ENCODE results near the gene KLK11.

DNA sequence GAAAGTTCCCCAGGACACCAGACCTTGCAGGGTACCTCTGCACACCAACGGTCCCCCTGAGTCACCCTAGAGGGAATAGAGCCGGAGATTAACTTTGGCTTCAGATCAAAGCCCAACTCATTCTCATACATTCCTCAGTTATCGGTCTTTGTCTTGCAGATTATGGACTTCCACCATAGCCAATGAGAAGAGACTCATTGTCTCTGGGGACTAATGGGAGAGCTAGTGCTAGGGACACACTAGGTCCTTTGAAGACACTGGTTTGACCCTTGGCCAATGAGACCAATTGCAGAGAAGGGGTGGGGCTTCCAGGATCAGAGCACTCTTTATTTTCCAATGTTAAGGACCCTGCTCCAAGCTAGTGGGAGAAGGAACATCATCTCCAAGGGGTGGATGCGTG lies 48.8 kb downstream of the KLK11 start:
- TF ChIP-seq, protein P1, sequence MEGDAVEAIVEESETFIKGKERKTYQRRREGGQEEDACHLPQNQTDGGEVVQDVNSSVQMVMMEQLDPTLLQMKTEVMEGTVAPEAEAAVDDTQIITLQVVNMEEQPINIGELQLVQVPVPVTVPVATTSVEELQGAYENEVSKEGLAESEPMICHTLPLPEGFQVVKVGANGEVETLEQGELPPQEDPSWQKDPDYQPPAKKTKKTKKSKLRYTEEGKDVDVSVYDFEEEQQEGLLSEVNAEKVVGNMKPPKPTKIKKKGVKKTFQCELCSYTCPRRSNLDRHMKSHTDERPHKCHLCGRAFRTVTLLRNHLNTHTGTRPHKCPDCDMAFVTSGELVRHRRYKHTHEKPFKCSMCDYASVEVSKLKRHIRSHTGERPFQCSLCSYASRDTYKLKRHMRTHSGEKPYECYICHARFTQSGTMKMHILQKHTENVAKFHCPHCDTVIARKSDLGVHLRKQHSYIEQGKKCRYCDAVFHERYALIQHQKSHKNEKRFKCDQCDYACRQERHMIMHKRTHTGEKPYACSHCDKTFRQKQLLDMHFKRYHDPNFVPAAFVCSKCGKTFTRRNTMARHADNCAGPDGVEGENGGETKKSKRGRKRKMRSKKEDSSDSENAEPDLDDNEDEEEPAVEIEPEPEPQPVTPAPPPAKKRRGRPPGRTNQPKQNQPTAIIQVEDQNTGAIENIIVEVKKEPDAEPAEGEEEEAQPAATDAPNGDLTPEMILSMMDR (IDR thresholded peaks at IDR 0.05): no peak
- TF ChIP-seq POLR2A (IDR thresholded peaks at IDR 0.05): no peak
